ENCODE data around the gene POLR3B. TPM values are rescaled to one million over a fixed set of nuclear protein-coding genes. Genes with fewer than 3 reads are reported as not detected.

The POLR3B gene
- total RNA-seq, 1 donor, result 16.8 TPM

DNA sequence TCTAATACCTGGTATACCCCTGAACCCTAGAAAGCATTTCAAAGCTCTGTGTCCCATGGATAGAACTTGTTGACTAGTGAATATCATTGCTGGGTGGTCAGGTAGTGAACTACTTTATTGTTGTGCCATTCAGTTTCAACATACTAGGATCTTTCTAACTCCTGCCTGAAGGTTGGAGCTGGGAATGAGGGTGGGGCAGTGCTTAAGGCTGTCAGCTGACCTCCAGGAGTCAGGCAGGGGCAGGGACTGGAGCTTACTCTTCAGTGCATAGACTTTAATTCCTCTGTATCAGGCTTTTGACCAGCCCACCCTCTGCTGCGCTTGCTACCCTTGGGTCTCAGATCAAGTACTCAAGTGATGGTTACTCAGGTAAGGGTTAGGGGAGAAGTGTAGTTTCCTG, 122.7 kb downstream of the POLR3B start:
- DNase-seq (ENCODE audit: low read depth), result no peak
- no peak overlapping the region for H3K4me3 ChIP-seq (ENCODE audit: low read depth, low read length)
- TF ChIP-seq CTCF (IDR thresholded peaks at IDR 0.05; ENCODE audit: insufficient read depth, low read depth, low read length), result no peak

- no peak for TF ChIP-seq CTCF (IDR thresholded peaks at IDR 0.05; ENCODE audit: insufficient read depth, low read depth, low read length)
- H3K4me3 ChIP-seq (ENCODE audit: low read depth, low read length), result no peak overlapping the region
- DNase-seq (ENCODE audit: low read depth), result no peak
Measured at GRCh38 chr12:106481246-106481645, 123.7 kb downstream of the POLR3B start.

- no peak for TF ChIP-seq CTCF (IDR thresholded peaks at IDR 0.05; ENCODE audit: insufficient read depth, low read depth, low read length)
- no peak overlapping the region for H3K4me3 ChIP-seq (ENCODE audit: low read depth, low read length)
- no peak for DNase-seq (ENCODE audit: low read depth)
Measured at GRCh38 chr12:106487664-106488063, 130.1 kb downstream of the POLR3B start.

DNA sequence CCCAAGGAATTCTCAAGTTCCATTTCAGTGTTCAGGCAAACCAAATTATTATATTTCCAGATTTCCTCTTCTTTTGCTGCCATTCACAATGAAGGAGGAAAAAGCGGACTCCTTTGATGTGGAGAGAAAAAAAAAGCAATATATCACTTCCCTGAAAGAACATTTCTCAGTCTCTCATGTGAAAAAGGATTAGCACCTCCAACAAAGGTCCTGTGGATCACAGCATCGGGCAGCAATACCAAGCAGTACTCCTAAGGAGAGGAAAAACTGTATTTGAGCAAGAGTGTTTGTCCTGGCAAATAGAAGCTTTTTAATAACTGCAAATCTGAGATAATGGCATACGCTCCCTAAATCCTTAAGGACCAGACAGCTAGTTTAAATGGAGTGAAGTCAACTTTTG, 131.3 kb downstream of the POLR3B start:
- no peak for DNase-seq (ENCODE audit: low read depth)
- TF ChIP-seq CTCF (IDR thresholded peaks at IDR 0.05; ENCODE audit: insufficient read depth, low read depth, low read length), result no peak
- no peak overlapping the region for H3K4me3 ChIP-seq (ENCODE audit: low read depth, low read length)

DNA sequence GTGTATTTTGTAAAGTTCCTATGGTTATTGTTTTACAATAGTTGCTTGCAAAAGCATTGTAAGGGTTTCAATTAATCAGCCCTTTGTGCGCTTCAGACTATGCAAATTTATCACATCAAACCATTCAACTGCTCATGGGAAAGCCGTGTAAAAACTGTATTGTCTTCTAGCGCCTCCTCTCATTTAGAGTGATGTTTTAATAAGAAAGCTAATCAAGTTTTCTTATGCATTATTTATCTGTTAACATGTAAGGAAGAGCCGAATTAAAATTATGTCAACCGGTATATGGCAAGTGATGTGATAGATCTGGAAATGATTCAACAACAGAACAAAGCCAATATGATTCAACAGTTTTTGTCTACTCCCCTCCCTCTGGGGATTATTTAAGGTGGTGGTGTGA, 132.7 kb downstream of the POLR3B start:
- H3K4me3 ChIP-seq (ENCODE audit: low read depth, low read length), result no peak overlapping the region
- TF ChIP-seq CTCF (IDR thresholded peaks at IDR 0.05; ENCODE audit: insufficient read depth, low read depth, low read length), result no peak
- DNase-seq (ENCODE audit: low read depth), result no peak

- TF ChIP-seq CTCF (IDR thresholded peaks at IDR 0.05; ENCODE audit: insufficient read depth, low read depth, low read length), result no peak
- DNase-seq (ENCODE audit: low read depth), result no peak
- no peak overlapping the region for H3K4me3 ChIP-seq (ENCODE audit: low read depth, low read length)
Measured at GRCh38 chr12:106492857-106493256, 135.3 kb downstream of the POLR3B start.

GRCh38 chr12:106493531-106493930, 136.0 kb downstream of the POLR3B start:
- no peak overlapping the region for H3K4me3 ChIP-seq (ENCODE audit: low read depth, low read length)
- no peak for DNase-seq (ENCODE audit: low read depth)
- TF ChIP-seq CTCF (IDR thresholded peaks at IDR 0.05; ENCODE audit: insufficient read depth, low read depth, low read length), result no peak
